Esophagus muscularis mucosa (tissue), 2 donors: ENCODE results near the gene TBC1D8B.

Experiments used
- POLR2A ChIP-seq: fragments of 450-650 bp; IDR thresholded peaks from one replicate; pipeline ENCODE4 v1.6.1; 2017; ENCODE audit warnings: antibody characterized with exemption, moderate library complexity, mild to moderate bottlenecking, low read depth
- POLR2AphosphoS5 ChIP-seq, 2 donors: sonication (generic); formaldehyde crosslinking; IDR thresholded peaks; one replicate each; pipeline ENCODE4 v1.6.1; 2017; ENCODE audit warnings: antibody characterized with exemption in 2 of 2

DNA sequence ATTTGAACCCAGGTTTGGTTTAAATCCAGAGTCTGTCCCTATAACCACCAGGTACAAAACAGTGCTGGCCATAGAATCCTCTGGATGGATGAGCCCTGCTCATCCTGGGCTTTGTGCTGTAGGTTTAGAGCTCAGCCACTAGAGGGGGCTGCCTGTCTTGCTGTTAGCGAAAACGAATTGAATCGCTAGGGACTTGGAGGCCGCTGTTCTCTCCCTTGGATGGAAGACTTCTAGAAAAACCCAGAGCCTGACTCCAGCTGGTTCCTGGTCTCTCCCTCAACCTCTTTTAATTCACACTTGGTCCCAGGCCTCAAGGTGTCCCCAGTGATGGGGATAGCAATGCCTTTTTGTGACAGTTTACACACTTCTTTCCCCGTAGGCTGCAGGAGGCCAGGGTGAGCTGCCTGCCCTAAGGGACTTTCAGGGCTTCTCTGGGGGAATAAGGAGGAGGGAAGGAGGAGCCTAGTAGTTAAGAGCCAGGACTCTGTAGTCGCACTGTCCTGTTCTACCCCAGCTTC, 92.0 kb downstream of the TBC1D8B start:
- TF ChIP-seq POLR2A (no peak), POLR2AphosphoS5 (IDR thresholded peaks at IDR 0.05) (no peak)
